ENCODE data around the gene LINC00237.

The LINC00237 gene

GRCh38 chr20:21106171-21107017 is at the start of gene LINC00237:
Gene LINC00237, minus strand, starts transcription at chr20:21106358.
- no peak for DNase-seq (ENCODE audit: low read depth)

GRCh38 chr20:21155268-21155667 is 49.1 kb upstream of the LINC00237 start:
- DNase-seq (ENCODE audit: low read depth): no peak

GRCh38 chr20:21154692-21155091 is 48.5 kb upstream of the LINC00237 start:
- no peak for DNase-seq (ENCODE audit: low read depth)

- no peak for DNase-seq (ENCODE audit: low read depth)
These were observed 45.6 kb upstream of the LINC00237 start for GRCh38 chr20:21151791-21152190.

- no peak for DNase-seq (ENCODE audit: low read depth)
These were observed 43.2 kb upstream of the LINC00237 start for GRCh38 chr20:21149344-21149743.

GRCh38 chr20:21147593-21147992 is 41.4 kb upstream of the LINC00237 start:
- DNase-seq (ENCODE audit: low read depth): no peak

GRCh38 chr20:21146215-21146614 is 40.1 kb upstream of the LINC00237 start:
- DNase-seq (ENCODE audit: low read depth): no peak

GRCh38 chr20:21145424-21145823 is 39.3 kb upstream of the LINC00237 start:
- no peak for DNase-seq (ENCODE audit: low read depth)

- no peak for DNase-seq (ENCODE audit: low read depth)
These were observed 37.2 kb upstream of the LINC00237 start for GRCh38 chr20:21143194-21143890.

- no peak for DNase-seq (ENCODE audit: low read depth)
These were observed 35.7 kb upstream of the LINC00237 start for GRCh38 chr20:21141825-21142224.

GRCh38 chr20:21139881-21140566 is 33.9 kb upstream of the LINC00237 start:
- no peak for DNase-seq (ENCODE audit: low read depth)

GRCh38 chr20:21137078-21137477 is 30.9 kb upstream of the LINC00237 start:
- no peak for DNase-seq (ENCODE audit: low read depth)

- DNase-seq (ENCODE audit: low read depth): no peak
These were observed 30.0 kb upstream of the LINC00237 start for GRCh38 chr20:21136015-21136732.

GRCh38 chr20:21134883-21135493 is 28.8 kb upstream of the LINC00237 start:
- no peak for DNase-seq (ENCODE audit: low read depth)

- no peak for DNase-seq (ENCODE audit: low read depth)
These were observed 27.9 kb upstream of the LINC00237 start for GRCh38 chr20:21133917-21134622.

GRCh38 chr20:21133404-21133803 is 27.2 kb upstream of the LINC00237 start:
- no peak for DNase-seq (ENCODE audit: low read depth)

- DNase-seq (ENCODE audit: low read depth): no peak
These were observed 23.7 kb upstream of the LINC00237 start for GRCh38 chr20:21129861-21130260.

- no peak for DNase-seq (ENCODE audit: low read depth)
These were observed 21.2 kb upstream of the LINC00237 start for GRCh38 chr20:21127201-21127981.

GRCh38 chr20:21126581-21126870 is 20.4 kb upstream of the LINC00237 start:
- DNase-seq (ENCODE audit: low read depth): no peak

- peak; percentile 90 for DNase-seq (ENCODE audit: low read depth)
These were observed 19.9 kb upstream of the LINC00237 start, which contains the start of gene KIZ for GRCh38 chr20:21125849-21126580. Gene KIZ, plus strand, starts transcription at chr20:21126082. Its CDS starts 34 bp downstream, at chr20:21126116.
